ENCODE results near the gene DNAH14.

GRCh38 chr1:225131869-225132268 lies 202.4 kb downstream of the DNAH14 start:
- TF ChIP-seq, protein P1, sequence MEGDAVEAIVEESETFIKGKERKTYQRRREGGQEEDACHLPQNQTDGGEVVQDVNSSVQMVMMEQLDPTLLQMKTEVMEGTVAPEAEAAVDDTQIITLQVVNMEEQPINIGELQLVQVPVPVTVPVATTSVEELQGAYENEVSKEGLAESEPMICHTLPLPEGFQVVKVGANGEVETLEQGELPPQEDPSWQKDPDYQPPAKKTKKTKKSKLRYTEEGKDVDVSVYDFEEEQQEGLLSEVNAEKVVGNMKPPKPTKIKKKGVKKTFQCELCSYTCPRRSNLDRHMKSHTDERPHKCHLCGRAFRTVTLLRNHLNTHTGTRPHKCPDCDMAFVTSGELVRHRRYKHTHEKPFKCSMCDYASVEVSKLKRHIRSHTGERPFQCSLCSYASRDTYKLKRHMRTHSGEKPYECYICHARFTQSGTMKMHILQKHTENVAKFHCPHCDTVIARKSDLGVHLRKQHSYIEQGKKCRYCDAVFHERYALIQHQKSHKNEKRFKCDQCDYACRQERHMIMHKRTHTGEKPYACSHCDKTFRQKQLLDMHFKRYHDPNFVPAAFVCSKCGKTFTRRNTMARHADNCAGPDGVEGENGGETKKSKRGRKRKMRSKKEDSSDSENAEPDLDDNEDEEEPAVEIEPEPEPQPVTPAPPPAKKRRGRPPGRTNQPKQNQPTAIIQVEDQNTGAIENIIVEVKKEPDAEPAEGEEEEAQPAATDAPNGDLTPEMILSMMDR (conservative IDR thresholded peaks at IDR 0.05; ENCODE audit: low read depth in 2 of 2) = no peak
- TF ChIP-seq POLR2AphosphoS5 (IDR thresholded peaks at IDR 0.05; ENCODE audit: low read depth) = no peak
- TF ChIP-seq JUNB (IDR thresholded peaks at IDR 0.05; ENCODE audit: unreplicated experiment) = no peak
- TF ChIP-seq EZH2 (IDR thresholded peaks at IDR 0.05; ENCODE audit: low read depth, unreplicated experiment) = no peak

Measured in GM23338 (cell line).